ENCODE measurements around the gene HOXA6. TPM values are rescaled to one million over a fixed set of nuclear protein-coding genes. Genes with fewer than 3 reads are reported as not detected.

Gene HOXA6
- total RNA-seq, 1 experiment from 2014 or later: 12.7 TPM

GRCh38 chr7:27156916-27157701 is 9.5 kb upstream of the HOXA6 start:
- peak overlapping the region; percentile 70 to 88 for H3K4me3 ChIP-seq (replicated peaks in 1 of 2; ENCODE audit: low read depth in 1 of 2, low read length in 2 of 2)
- TF ChIP-seq TCF7L2 (IDR thresholded peaks at IDR 0.05; ENCODE audit: borderline replicate concordance, extremely low read depth, insufficient read depth, insufficient read length) (no peak), EZH2 (IDR thresholded peaks at IDR 0.05) (no peak), SRF (IDR thresholded peaks at IDR 0.05; ENCODE audit: low read depth) (no peak), FOSL1 (IDR thresholded peaks at IDR 0.05; ENCODE audit: low read depth) (no peak), SIN3A (IDR thresholded peaks at IDR 0.05; ENCODE audit: low read depth) (no peak), ZNF274 (IDR thresholded peaks at IDR 0.05; ENCODE audit: low read depth, low read length) (no peak), YY1 (IDR thresholded peaks at IDR 0.05; ENCODE audit: extremely low read depth, insufficient replicate concordance, low read depth, low read length) (no peak), EZH2phosphoT487 (IDR thresholded peaks at IDR 0.05; ENCODE audit: borderline replicate concordance) (no peak), REST (IDR thresholded peaks at IDR 0.05; ENCODE audit: low read depth) (no peak), CTCF (IDR thresholded peaks at IDR 0.05 in 2 of 3, conservative IDR thresholded peaks at IDR 0.05 in 1 of 3; ENCODE audit: borderline replicate concordance in 1 of 3, insufficient read depth in 1 of 3, low read depth in 2 of 3, low read length in 2 of 3) (no peak)
- intact Hi-C loops (cut with micrococcal nuclease): no loop called here
- no peaks in the 10 kb centered on the region for H3K36me3 ChIP-seq (ENCODE audit: control insufficient read depth in 1 of 2, insufficient read depth in 2 of 2, low read length in 2 of 2)
- H3K79me2 ChIP-seq (ENCODE audit: insufficient read depth, low read length): peaks cover 18% of the 10 kb centered on the region
- no peak overlapping the region for H2AFZ ChIP-seq (ENCODE audit: low read depth, low read length, poor library complexity, severe bottlenecking)
- CTCF ChIA-PET: interaction anchor here (1.0 to 2.0 kb wide), 3 partner anchors 9 to 1265 kb away, joined by 3 to 12 read pairs (median 4); no protein-coding TSS in a partner anchor
- H4K20me1 ChIP-seq (ENCODE audit: insufficient read depth): no peaks in the 10 kb centered on the region
- POLR2A ChIA-PET: interaction anchor here (0.7 to 2.0 kb wide), 2 partner anchors 11 to 938 kb away, joined by 3 to 5 read pairs; no protein-coding TSS in a partner anchor
- RAD21 ChIA-PET (ENCODE audit: low non-redundant PET in 1 of 2, low total read pairs in 2 of 2, uncharacterized antibody in 2 of 2, unreplicated experiment in 2 of 2): interaction anchor here in 1 of 2 experiments (0.5 kb wide), 1 partner anchor 146 kb away, joined by 4 read pairs; no protein-coding TSS in a partner anchor
- no TSS peak for BruUV-seq (replicated peaks)
- peak overlapping the region; percentile 94 for H3K9ac ChIP-seq (ENCODE audit: low read length)
- peak; percentile 3; the same call in 1 of the 2 replicates for ATAC-seq
- peaks cover 16 to 54% of the 10 kb centered on the region in 2 experiments for H3K4me1 ChIP-seq (ENCODE audit: control insufficient read depth in 1 of 2, insufficient read depth in 2 of 2, low read length in 2 of 2)
- H3K9me2 ChIP-seq (ENCODE audit: insufficient read depth): no peaks in the 10 kb centered on the region
- H3K4me2 ChIP-seq (ENCODE audit: low read length): peak overlapping the region; percentile 100
- H3K27ac ChIP-seq (ENCODE audit: low read depth, low read length): no peak overlapping the region; the same call in 1 of the 2 replicates
- H3K9me3 ChIP-seq (ENCODE audit: control insufficient read depth in 1 of 2, insufficient read depth in 1 of 2, low read depth in 1 of 2, low read length in 2 of 2): no peaks in the 10 kb centered on the region
- no peaks in the 10 kb centered on the region for H3K27me3 ChIP-seq (ENCODE audit: insufficient read depth, low read length)
- DNase-seq (ENCODE audit: low read depth, low spot score): no peak

Data from HCT116 (cell line).